ENCODE data around the gene RSPH6A. TPM values are rescaled to one million over a fixed set of nuclear protein-coding genes. Genes with fewer than 3 reads are reported as not detected.

The RSPH6A gene
- total RNA-seq, 1 donor from 2014 or later = 0.56 TPM

DNA sequence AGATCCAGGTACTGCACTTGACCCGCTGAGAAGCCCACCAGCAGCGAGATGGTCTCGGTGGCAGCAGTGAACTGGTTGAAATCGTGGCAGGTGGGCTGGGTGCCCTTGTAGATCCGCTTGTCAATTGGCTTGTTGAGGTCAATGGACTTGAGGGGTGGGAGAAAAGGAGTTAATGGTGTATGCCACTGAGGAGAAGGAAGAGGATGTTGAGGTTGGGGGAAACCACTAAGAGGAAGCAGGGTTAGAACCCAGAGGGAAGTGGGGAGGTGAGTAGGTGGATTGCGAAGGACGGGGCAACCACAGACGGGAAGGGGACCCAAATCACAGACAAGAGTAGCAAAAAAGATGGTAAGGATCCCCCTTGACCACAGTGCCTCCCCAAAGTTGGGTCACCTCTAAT is 24.2 kb downstream of the RSPH6A start:
- Mint-ChIP-seq H3K4me3 (peak overlapping the region; percentile 91), H3K4me1 (peaks cover 21% of the 10 kb centered on the region), H3K9me3 (no peaks in the 10 kb centered on the region), H3K27me3 (ENCODE audit: low read depth) (no peaks in the 10 kb centered on the region), H3K27ac (no peak overlapping the region), H3K36me3 (peaks cover 18% of the 10 kb centered on the region)
- TF ChIP-seq, protein P1, sequence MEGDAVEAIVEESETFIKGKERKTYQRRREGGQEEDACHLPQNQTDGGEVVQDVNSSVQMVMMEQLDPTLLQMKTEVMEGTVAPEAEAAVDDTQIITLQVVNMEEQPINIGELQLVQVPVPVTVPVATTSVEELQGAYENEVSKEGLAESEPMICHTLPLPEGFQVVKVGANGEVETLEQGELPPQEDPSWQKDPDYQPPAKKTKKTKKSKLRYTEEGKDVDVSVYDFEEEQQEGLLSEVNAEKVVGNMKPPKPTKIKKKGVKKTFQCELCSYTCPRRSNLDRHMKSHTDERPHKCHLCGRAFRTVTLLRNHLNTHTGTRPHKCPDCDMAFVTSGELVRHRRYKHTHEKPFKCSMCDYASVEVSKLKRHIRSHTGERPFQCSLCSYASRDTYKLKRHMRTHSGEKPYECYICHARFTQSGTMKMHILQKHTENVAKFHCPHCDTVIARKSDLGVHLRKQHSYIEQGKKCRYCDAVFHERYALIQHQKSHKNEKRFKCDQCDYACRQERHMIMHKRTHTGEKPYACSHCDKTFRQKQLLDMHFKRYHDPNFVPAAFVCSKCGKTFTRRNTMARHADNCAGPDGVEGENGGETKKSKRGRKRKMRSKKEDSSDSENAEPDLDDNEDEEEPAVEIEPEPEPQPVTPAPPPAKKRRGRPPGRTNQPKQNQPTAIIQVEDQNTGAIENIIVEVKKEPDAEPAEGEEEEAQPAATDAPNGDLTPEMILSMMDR (IDR thresholded peaks at IDR 0.05; ENCODE audit: unreplicated experiment) = no peak
- no peak for DNase-seq (ENCODE audit: low spot score in 2 of 2, unreplicated experiment in 2 of 2)

DNA sequence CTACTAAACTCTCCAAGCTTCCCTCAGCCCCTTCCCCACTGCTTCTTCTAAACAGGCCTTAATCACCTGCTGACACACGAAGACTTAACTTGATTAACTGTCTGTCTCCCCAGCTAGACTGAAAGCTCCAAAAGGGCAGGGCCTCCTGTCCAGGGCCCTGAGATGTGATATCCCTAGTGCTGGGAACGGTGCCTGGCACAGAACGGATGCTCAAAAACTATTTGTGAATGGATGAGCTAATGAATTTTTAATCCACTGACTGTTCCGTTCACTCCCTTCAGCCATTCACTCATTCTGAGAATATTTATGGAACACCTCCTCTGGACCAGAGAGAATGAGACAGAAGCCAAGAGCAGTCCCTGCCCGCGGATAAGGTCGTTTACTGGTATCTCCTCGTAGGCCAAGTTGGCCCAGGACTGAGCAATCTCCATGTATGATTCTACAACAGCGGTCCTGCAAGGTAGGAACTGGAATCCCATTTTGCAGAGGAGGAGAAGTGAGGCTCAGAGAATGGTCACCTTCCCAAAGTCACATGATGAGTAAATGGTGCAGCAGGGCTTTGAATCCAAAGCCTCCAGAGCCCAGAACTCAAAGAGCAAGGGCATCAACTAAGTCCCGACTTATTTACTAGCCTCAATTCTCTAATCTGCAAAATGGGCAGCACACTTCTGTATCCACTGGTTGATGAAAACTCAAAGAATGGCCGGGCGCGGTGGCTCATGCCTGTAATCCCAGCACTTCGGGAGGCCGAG is 25.9 kb downstream of the RSPH6A start:
- peaks cover 21% of the 10 kb centered on the region for H3K4me1 Mint-ChIP-seq
- peaks cover 18% of the 10 kb centered on the region for H3K36me3 Mint-ChIP-seq
- H3K27me3 Mint-ChIP-seq (ENCODE audit: low read depth) = no peaks in the 10 kb centered on the region
- no peak for DNase-seq (ENCODE audit: low spot score in 2 of 2, unreplicated experiment in 2 of 2)
- TF ChIP-seq, protein P1 (IDR thresholded peaks at IDR 0.05; ENCODE audit: unreplicated experiment) = no peak
- no peak overlapping the region for H3K4me3 Mint-ChIP-seq
- no peaks in the 10 kb centered on the region for H3K9me3 Mint-ChIP-seq
- no peak overlapping the region for H3K27ac Mint-ChIP-seq

DNA sequence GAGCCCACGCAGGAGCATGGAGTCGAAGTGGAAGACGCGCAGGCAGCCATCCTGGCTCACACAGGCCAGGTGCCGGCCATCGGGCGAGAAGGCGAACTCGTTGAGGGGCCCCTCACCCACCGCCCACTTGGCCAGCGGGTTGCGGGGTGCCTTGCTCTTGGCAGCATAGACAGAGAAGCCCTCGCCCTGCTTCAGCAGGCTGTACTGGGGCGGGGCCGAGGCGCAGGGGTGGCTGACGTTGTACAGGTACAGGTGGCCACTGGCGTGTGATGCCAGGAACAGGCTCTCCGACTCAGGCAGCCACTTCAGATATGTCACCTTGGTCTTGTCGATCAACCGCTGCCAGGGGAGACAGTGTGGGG is 28.6 kb downstream of the RSPH6A start:
- Mint-ChIP-seq H3K9me3 (no peaks in the 10 kb centered on the region), H3K4me1 (peaks cover 23% of the 10 kb centered on the region), H3K27me3 (ENCODE audit: low read depth) (no peaks in the 10 kb centered on the region), H3K36me3 (peaks cover 18% of the 10 kb centered on the region), H3K4me3 (no peak overlapping the region), H3K27ac (no peak overlapping the region)
- TF ChIP-seq, protein P1 (IDR thresholded peaks at IDR 0.05; ENCODE audit: unreplicated experiment) = no peak
- DNase-seq (ENCODE audit: low spot score in 2 of 2, unreplicated experiment in 2 of 2) = no peak

DNA sequence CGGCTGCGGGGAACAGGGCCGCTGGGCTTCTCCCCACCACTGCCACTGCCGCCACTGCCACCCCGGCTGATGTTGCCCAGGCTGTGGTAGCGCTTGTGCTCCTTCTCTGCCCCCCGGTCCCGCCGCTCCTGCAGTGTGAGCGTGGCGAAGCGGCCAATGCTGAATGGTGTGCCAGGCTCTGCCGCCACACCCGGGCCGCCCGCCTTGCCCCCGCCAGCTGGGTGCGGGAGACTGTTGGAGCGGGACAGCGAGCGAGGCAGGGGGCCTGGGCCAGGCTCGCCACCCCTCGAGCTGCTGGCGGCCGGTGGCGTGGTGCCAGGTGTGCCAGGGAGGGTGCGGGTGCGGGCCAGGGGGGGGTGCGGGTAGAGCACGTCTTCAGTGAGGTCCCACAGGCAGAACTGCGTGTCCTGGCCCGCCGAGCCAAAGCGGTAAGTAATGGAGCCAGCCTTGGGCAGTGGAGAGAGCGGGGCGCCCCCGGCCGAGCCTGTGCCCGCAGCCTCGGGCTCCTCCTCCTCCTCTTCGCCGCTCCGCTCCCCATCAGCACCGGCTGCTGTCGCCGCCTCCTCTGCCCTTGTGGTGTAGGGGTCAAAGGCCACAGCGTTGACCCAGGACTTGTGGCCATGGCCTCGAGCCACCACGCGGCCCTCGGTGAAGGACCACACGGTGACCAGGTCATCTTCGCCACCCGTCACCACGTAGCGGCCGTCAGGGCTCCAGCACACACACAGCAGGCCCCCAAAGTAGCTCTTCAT is 29.2 kb downstream of the RSPH6A start:
- peaks cover 18% of the 10 kb centered on the region for H3K36me3 Mint-ChIP-seq

DNA sequence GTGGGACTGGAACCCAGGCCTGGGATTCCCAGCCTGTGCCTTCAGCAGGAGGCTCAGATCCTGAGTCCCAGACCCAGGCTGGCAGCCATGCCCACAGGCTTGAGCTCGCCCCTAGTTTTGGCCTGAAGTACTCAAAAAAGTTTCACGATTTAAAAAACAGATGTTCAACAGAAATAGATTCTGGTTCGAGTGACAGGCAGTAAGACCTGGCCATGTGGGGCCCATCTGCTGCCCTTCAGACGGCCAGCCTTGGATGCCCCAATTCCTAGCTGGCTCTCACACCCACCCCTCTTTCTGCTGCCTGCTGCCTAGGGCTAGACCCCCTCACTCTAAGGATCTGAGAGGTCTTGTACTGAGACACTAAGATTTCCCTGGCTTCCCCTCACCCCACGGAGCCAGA is 30.0 kb downstream of the RSPH6A start:
- Mint-ChIP-seq H3K4me3 (no peak overlapping the region), H3K36me3 (peaks cover 18% of the 10 kb centered on the region), H3K27me3 (ENCODE audit: low read depth) (no peaks in the 10 kb centered on the region), H3K4me1 (peaks cover 20% of the 10 kb centered on the region), H3K9me3 (no peaks in the 10 kb centered on the region), H3K27ac (no peak overlapping the region)
- no peak for DNase-seq (ENCODE audit: low spot score in 2 of 2, unreplicated experiment in 2 of 2)
- TF ChIP-seq, protein P1 (IDR thresholded peaks at IDR 0.05; ENCODE audit: unreplicated experiment) = no peak

More for the DNA sequence above, 29.2 kb downstream of the RSPH6A start:
- no peaks in the 10 kb centered on the region for H3K27me3 Mint-ChIP-seq (ENCODE audit: low read depth)
- H3K27ac Mint-ChIP-seq = no peak overlapping the region
- no peaks in the 10 kb centered on the region for H3K9me3 Mint-ChIP-seq
- no peak for DNase-seq (ENCODE audit: low spot score in 2 of 2, unreplicated experiment in 2 of 2)
- peaks cover 21% of the 10 kb centered on the region for H3K4me1 Mint-ChIP-seq
- no peak overlapping the region for H3K4me3 Mint-ChIP-seq
- TF ChIP-seq, protein P1 (IDR thresholded peaks at IDR 0.05; ENCODE audit: unreplicated experiment) = no peak
